Trophoblast cell (in vitro differentiated cells and primary cell): ENCODE data around the gene BRS3.
A peak's percentile ranks its signal among the peaks of the same experiment; 100 is the strongest.

Experiments used
- DNase-seq, 2 donors: peaks; one replicate each; pipeline ENCODE4 v3.0.0-alpha.2; 2016
- H2AFZ ChIP-seq: 2 replicates; pipeline ENCODE4 v1.6.1; 2013; ENCODE audit warnings: low read length, moderate library complexity, mild to moderate bottlenecking; ENCODE audit not compliant: insufficient read depth, poor library complexity
- H2AK5ac ChIP-seq: 2 replicates; pipeline ENCODE4 v1.6.1; 2013; ENCODE audit warnings: mild to moderate bottlenecking, low read length
- H2BK120ac ChIP-seq: 2 replicates; pipeline ENCODE4 v1.6.1; 2013; ENCODE audit warnings: low read length, mild to moderate bottlenecking, moderate library complexity; ENCODE audit not compliant: insufficient read depth, poor library complexity
- H2BK12ac ChIP-seq: 2 replicates; pipeline ENCODE4 v1.6.1; 2013; ENCODE audit warnings: mild to moderate bottlenecking, low read length, moderate library complexity
- H2BK5ac ChIP-seq: 2 replicates; pipeline ENCODE4 v1.6.1; 2013; ENCODE audit warnings: low read length, low read depth, moderate library complexity, mild to moderate bottlenecking; ENCODE audit not compliant: poor library complexity
- H3K14ac ChIP-seq: 2 replicates; pipeline ENCODE4 v1.6.1; 2013; ENCODE audit warnings: mild to moderate bottlenecking, low read length
- H3K18ac ChIP-seq: 2 replicates; pipeline ENCODE4 v1.6.1; 2013; ENCODE audit warnings: mild to moderate bottlenecking, low read length
- H3K23ac ChIP-seq: 2 replicates; pipeline ENCODE4 v1.6.1; 2013; ENCODE audit warnings: low read length
- H3K27ac ChIP-seq: 2 replicates; pipeline ENCODE4 v1.5.1; 2013; ENCODE audit warnings: low read depth, mild to moderate bottlenecking, inconsistent platforms, low read length, moderate library complexity
- H3K27me3 ChIP-seq: 2 replicates; pipeline ENCODE4 v1.6.1; 2013; ENCODE audit warnings: inconsistent platforms, mild to moderate bottlenecking, low read length, moderate library complexity; ENCODE audit not compliant: insufficient read depth
- H3K36me3 ChIP-seq, 2 experiments: 1 replicate in 1 of 2; 2 replicates in 1 of 2; pipeline ENCODE4 v1.6.1; 2013; ENCODE audit warnings: low read length in 2 of 2, mild to moderate bottlenecking in 2 of 2, moderate library complexity in 1 of 2; ENCODE audit not compliant: insufficient read depth in 2 of 2, control insufficient read depth in 1 of 2
- H3K4ac ChIP-seq: 2 replicates; pipeline ENCODE4 v1.6.1; 2013; ENCODE audit warnings: low read depth, mild to moderate bottlenecking, low read length, moderate library complexity
- H3K4me1 ChIP-seq, 2 experiments: 1 replicate in 1 of 2; 2 replicates in 1 of 2; pipeline ENCODE4 v1.6.1; 2013; ENCODE audit warnings: low read length in 2 of 2, mild to moderate bottlenecking in 2 of 2, moderate library complexity in 1 of 2; ENCODE audit not compliant: insufficient read depth in 2 of 2, control insufficient read depth in 1 of 2
- H3K4me2 ChIP-seq: 2 replicates; pipeline ENCODE4 v1.6.1; 2013; ENCODE audit warnings: inconsistent platforms, mild to moderate bottlenecking, low read length, moderate library complexity
- H3K4me3 ChIP-seq: 2 replicates; pipeline ENCODE4 v1.5.1; 2013; ENCODE audit warnings: mild to moderate bottlenecking, low read depth, low read length, inconsistent platforms
- H3K79me1 ChIP-seq: one replicate; pipeline ENCODE4 v1.6.1; 2013; ENCODE audit warnings: low read length
- H3K79me2 ChIP-seq: 2 replicates; pipeline ENCODE4 v1.6.1; 2013; ENCODE audit warnings: low read length, mild to moderate bottlenecking; ENCODE audit not compliant: control insufficient read depth, insufficient read depth, poor library complexity
- H3K9ac ChIP-seq: 2 replicates; pipeline ENCODE4 v1.6.1; 2013; ENCODE audit warnings: mild to moderate bottlenecking, low read length
- H3K9me3 ChIP-seq: 2 replicates; pipeline ENCODE4 v1.6.1; 2013; ENCODE audit warnings: low read depth, mild to moderate bottlenecking, control low read depth, inconsistent platforms, low read length; ENCODE audit not compliant: insufficient read depth
- H4K12ac ChIP-seq: 2 replicates; pipeline ENCODE4 v1.6.1; 2013; ENCODE audit warnings: low read depth, mild to moderate bottlenecking, low read length, moderate library complexity
- H4K8ac ChIP-seq: 2 replicates; pipeline ENCODE4 v1.6.1; 2013; ENCODE audit warnings: low read depth, mild to moderate bottlenecking, low read length, moderate library complexity
- H4K91ac ChIP-seq: one replicate; pipeline ENCODE4 v1.6.1; 2013; ENCODE audit warnings: low read depth, mild to moderate bottlenecking, low read length, moderate library complexity
- WGBS: extraction: QIAGEN DNeasy Blood & Tissue Kit; methylation state at CpG from one replicate; pipeline ENCODE4 v1.1.7; 2013; ENCODE audit warnings: missing lambda C conversion rate; ENCODE audit not compliant: insufficient read length, insufficient coverage; ENCODE audit errors: extremely low coverage; 5-methylcytosine and 5-hydroxymethylcytosine counted together

BRS3 gene

DNA sequence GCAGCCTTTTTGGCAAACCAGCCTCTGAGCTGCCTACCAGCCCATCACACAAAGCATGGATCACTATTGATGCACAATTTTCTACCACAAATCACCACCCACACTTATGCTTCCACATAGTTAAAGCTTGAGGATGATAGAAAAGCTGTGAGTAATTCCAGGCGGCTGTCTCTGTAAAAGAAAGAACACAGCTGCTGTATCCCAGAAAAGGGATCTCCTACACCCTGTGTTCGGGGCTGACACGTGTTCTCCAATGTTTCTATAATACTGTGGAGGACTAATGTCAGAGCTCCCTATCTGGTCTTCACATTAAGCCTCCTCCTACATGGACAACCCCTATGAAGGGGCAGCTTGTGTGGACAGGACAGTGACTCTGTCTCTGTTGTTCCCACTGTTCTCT, 12.5 kb upstream of the BRS3 start:
- Histone ChIP-seq H3K9me3 (no peaks in the 10 kb centered on the region), H3K27me3 (no peaks in the 10 kb centered on the region), H3K23ac (no peak overlapping the region), H3K9ac (no peak overlapping the region), H2BK12ac (no peak overlapping the region), H3K79me1 (no peaks in the 10 kb centered on the region), H3K4ac (no peak overlapping the region), H2AK5ac (no peak overlapping the region), H3K36me3 (no peaks in the 10 kb centered on the region), H4K91ac (no peak overlapping the region), H3K18ac (no peak overlapping the region), H3K4me2 (no peak overlapping the region), H2BK120ac (no peak overlapping the region), H3K79me2 (no peaks in the 10 kb centered on the region), H4K8ac (no peak overlapping the region), H2AFZ (no peak overlapping the region), H3K14ac (no peak overlapping the region), H4K12ac (no peak overlapping the region), H2BK5ac (no peak overlapping the region), H3K4me1 (no peaks in the 10 kb centered on the region), H3K4me3 (no peak overlapping the region), H3K27ac (no peak overlapping the region)
- DNase-seq, result no peak
- WGBS, result no CpG with 5 or more reads among the region's 3 CpGs

- H4K91ac ChIP-seq, result no peak overlapping the region
- no peak overlapping the region for H4K12ac ChIP-seq
- no peak overlapping the region for H2AK5ac ChIP-seq
- no CpG with 5 or more reads among the region's 2 CpGs for whole genome bisulfite sequencing
- H3K36me3 ChIP-seq, result no peaks in the 10 kb centered on the region
- no peaks in the 10 kb centered on the region for H3K27me3 ChIP-seq
- no peaks in the 10 kb centered on the region for H3K4me1 ChIP-seq
- H2BK120ac ChIP-seq, result no peak overlapping the region
- no peak overlapping the region for H4K8ac ChIP-seq
- H3K79me1 ChIP-seq, result no peaks in the 10 kb centered on the region
- H3K4ac ChIP-seq, result no peak overlapping the region
- H3K4me2 ChIP-seq, result no peak overlapping the region
- H2BK5ac ChIP-seq, result no peak overlapping the region
- DNase-seq, result peak; percentile 9 to 66
- H3K4me3 ChIP-seq, result no peak overlapping the region
- H2AFZ ChIP-seq, result no peak overlapping the region
- H2BK12ac ChIP-seq, result no peak overlapping the region
- no peaks in the 10 kb centered on the region for H3K79me2 ChIP-seq
- H3K27ac ChIP-seq, result no peak overlapping the region
- no peak overlapping the region for H3K18ac ChIP-seq
- H3K14ac ChIP-seq, result no peak overlapping the region
- no peak overlapping the region for H3K9ac ChIP-seq
- no peaks in the 10 kb centered on the region for H3K9me3 ChIP-seq
- no peak overlapping the region for H3K23ac ChIP-seq
Measured at GRCh38 chrX:136476501-136476900, 11.2 kb upstream of the BRS3 start.

DNA sequence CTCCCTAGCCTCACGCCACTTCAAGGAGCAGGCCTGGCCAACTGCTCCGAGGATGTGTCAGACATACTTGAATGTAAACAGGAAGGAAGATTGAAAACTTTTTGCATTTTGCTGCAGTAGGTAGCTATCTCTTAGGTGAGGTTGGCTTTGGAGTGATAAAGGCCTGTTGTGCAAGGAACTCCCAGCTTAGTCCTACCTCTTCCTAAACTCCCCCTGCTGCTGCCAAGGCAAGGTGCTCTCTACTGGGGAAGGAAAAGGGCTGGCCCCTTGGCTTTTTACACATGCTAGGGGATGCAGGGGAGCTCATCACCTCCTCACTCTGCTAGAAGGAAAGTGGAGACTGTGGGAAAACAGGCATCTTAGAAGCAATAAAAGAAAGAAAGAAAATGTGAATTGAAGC, 10.7 kb upstream of the BRS3 start:
- H4K8ac ChIP-seq, result no peak overlapping the region
- no peaks in the 10 kb centered on the region for H3K79me1 ChIP-seq
- DNase-seq, result peak; percentile 53 to 70
- H4K91ac ChIP-seq, result no peak overlapping the region
- no peaks in the 10 kb centered on the region for H3K9me3 ChIP-seq
- H3K4me1 ChIP-seq, result no peaks in the 10 kb centered on the region
- H2AFZ ChIP-seq, result no peak overlapping the region
- H3K9ac ChIP-seq, result no peak overlapping the region
- H3K27me3 ChIP-seq, result no peaks in the 10 kb centered on the region
- H2BK5ac ChIP-seq, result no peak overlapping the region
- no peak overlapping the region for H2BK12ac ChIP-seq
- no peak overlapping the region for H3K18ac ChIP-seq
- no CpG with 5 or more reads among the region's 2 CpGs for WGBS
- no peaks in the 10 kb centered on the region for H3K79me2 ChIP-seq
- H4K12ac ChIP-seq, result no peak overlapping the region
- no peak overlapping the region for H3K4me2 ChIP-seq
- no peaks in the 10 kb centered on the region for H3K36me3 ChIP-seq
- no peak overlapping the region for H3K4ac ChIP-seq
- H3K14ac ChIP-seq, result no peak overlapping the region
- H2BK120ac ChIP-seq, result no peak overlapping the region
- no peak overlapping the region for H3K4me3 ChIP-seq
- H3K23ac ChIP-seq, result no peak overlapping the region
- no peak overlapping the region for H2AK5ac ChIP-seq
- H3K27ac ChIP-seq, result no peak overlapping the region

- WGBS, result no CpG with 5 or more reads among the region's 4 CpGs
- Histone ChIP-seq H3K27ac (no peak overlapping the region), H2BK5ac (no peak overlapping the region), H3K36me3 (no peaks in the 10 kb centered on the region), H2BK12ac (no peak overlapping the region), H3K79me2 (no peaks in the 10 kb centered on the region), H4K91ac (no peak overlapping the region), H4K8ac (no peak overlapping the region), H3K4me3 (no peak overlapping the region), H3K9ac (no peak overlapping the region), H2AK5ac (no peak overlapping the region), H3K9me3 (no peaks in the 10 kb centered on the region), H3K4me1 (no peaks in the 10 kb centered on the region), H2BK120ac (no peak overlapping the region), H2AFZ (no peak overlapping the region), H4K12ac (no peak overlapping the region), H3K14ac (no peak overlapping the region), H3K23ac (no peak overlapping the region), H3K79me1 (no peaks in the 10 kb centered on the region), H3K27me3 (no peaks in the 10 kb centered on the region), H3K18ac (no peak overlapping the region), H3K4me2 (no peak overlapping the region), H3K4ac (no peak overlapping the region)
- DNase-seq, result no peak
Measured at GRCh38 chrX:136480383-136480782, 7.4 kb upstream of the BRS3 start.
